ENCODE measurements around the gene PTPN11.

- TF ChIP-seq CTCF (IDR thresholded peaks at IDR 0.05): no peak
- TF ChIP-seq POLR2A (IDR thresholded peaks at IDR 0.05): no peak
- TF ChIP-seq POLR2AphosphoS5 (IDR thresholded peaks at IDR 0.05): no peak
Observed at GRCh38 chr12:112439769-112440168, 21.0 kb downstream of the PTPN11 start.

Data from stomach (tissue), 4 donors.